RWPE2 (cell line): Measurements from ENCODE around the gene CXXC5.
A peak's percentile ranks its signal among the peaks of the same experiment; 100 is the strongest.

Experiments
- ATAC-seq: fragments of 200-7000 bp; cut with Tn5 transposase; 3 replicates; pipeline ENCODE4 v1.9.1; 2021; ENCODE audit warnings: low read depth
- DNase-seq: peaks from one replicate; pipeline ENCODE4 v3.0.0-alpha.2; 2020; ENCODE audit warnings: low spot score
- H3K27ac ChIP-seq: fragments of 450-650 bp; 2 replicates; pipeline ENCODE4 v1.5.1; 2017; ENCODE audit warnings: mild to moderate bottlenecking; ENCODE audit not compliant: poor library complexity, severe bottlenecking
- H3K27me3 ChIP-seq: fragments of 250-450 bp; sonication (Bioruptor Pico); 2 replicates; pipeline ENCODE4 v1.5.1; 2021; ENCODE audit warnings: mild to moderate bottlenecking, moderate library complexity; ENCODE audit not compliant: insufficient read depth, poor library complexity, severe bottlenecking
- H3K36me3 ChIP-seq: fragments of 250-450 bp; sonication (Bioruptor Pico); 2 replicates; pipeline ENCODE4 v1.5.1; 2020; ENCODE audit warnings: low read depth, mild to moderate bottlenecking, moderate library complexity
- H3K4me1 ChIP-seq: fragments of 250-450 bp; sonication (Bioruptor Pico); 2 replicates; pipeline ENCODE4 v1.5.1; 2021; ENCODE audit warnings: mild to moderate bottlenecking, moderate library complexity; ENCODE audit not compliant: insufficient read depth, poor library complexity, severe bottlenecking
- H3K4me3 ChIP-seq: fragments of 250-450 bp; sonication (Bioruptor Pico); 2 replicates; pipeline ENCODE4 v1.5.1; 2021; ENCODE audit warnings: mild to moderate bottlenecking, moderate library complexity; ENCODE audit not compliant: severe bottlenecking
- H3K9me3 ChIP-seq: fragments of 250-450 bp; sonication (Bioruptor Pico); 2 replicates; pipeline ENCODE4 v1.5.1; 2021; ENCODE audit warnings: mild to moderate bottlenecking, moderate library complexity; ENCODE audit not compliant: severe bottlenecking
- CTCF ChIP-seq: fragments of 450-650 bp; IDR thresholded peaks from one replicate; pipeline ENCODE4 v1.5.1; 2017; ENCODE audit warnings: mild to moderate bottlenecking, moderate library complexity; ENCODE audit not compliant: poor library complexity, severe bottlenecking

CXXC5 gene

GRCh38 chr5:139635606-139636206 is 12.4 kb upstream of the CXXC5 start:
- H3K27me3 ChIP-seq = no peaks in the 10 kb centered on the region
- ATAC-seq (peak; percentile 66), DNase-seq (peak; percentile 82)
- no peaks in the 10 kb centered on the region for H3K9me3 ChIP-seq
- H3K36me3 ChIP-seq = no peaks in the 10 kb centered on the region
- no peak overlapping the region for H3K4me3 ChIP-seq
- peaks cover 8% of the 10 kb centered on the region for H3K4me1 ChIP-seq
- TF ChIP-seq CTCF = peak; percentile 76
- H3K27ac ChIP-seq = peak overlapping the region; percentile 32

- no peak for DNase-seq
- no peaks in the 10 kb centered on the region for H3K9me3 ChIP-seq
- peak; percentile 16; the same call in 2 of the 3 replicates for ATAC-seq
- no peak overlapping the region for H3K4me3 ChIP-seq
- H3K27ac ChIP-seq = peak overlapping the region; percentile 32
- H3K27me3 ChIP-seq = no peaks in the 10 kb centered on the region
- H3K36me3 ChIP-seq = no peaks in the 10 kb centered on the region
- H3K4me1 ChIP-seq = peaks cover 8% of the 10 kb centered on the region
- no peak for TF ChIP-seq CTCF
Observed at GRCh38 chr5:139636207-139636792, 11.8 kb upstream of the CXXC5 start.

GRCh38 chr5:139636975-139637408 is 11.2 kb upstream of the CXXC5 start:
- Histone ChIP-seq H3K4me3 (no peak overlapping the region), H3K36me3 (no peaks in the 10 kb centered on the region), H3K9me3 (no peaks in the 10 kb centered on the region), H3K27ac (no peak overlapping the region), H3K4me1 (peaks cover 8% of the 10 kb centered on the region), H3K27me3 (no peaks in the 10 kb centered on the region)
- peak; percentile 64 for DNase-seq
- no peak for TF ChIP-seq CTCF
- ATAC-seq = no peak

- no peaks in the 10 kb centered on the region for H3K27me3 ChIP-seq
- H3K4me1 ChIP-seq = peaks cover 8% of the 10 kb centered on the region
- no peaks in the 10 kb centered on the region for H3K36me3 ChIP-seq
- H3K9me3 ChIP-seq = no peaks in the 10 kb centered on the region
- no peak overlapping the region for H3K4me3 ChIP-seq
- DNase-seq (peak; percentile 69), ATAC-seq (no peak)
- no peak for TF ChIP-seq CTCF
- H3K27ac ChIP-seq = no peak overlapping the region
Observed at GRCh38 chr5:139637438-139638089, 10.6 kb upstream of the CXXC5 start.
